WTC11 (cell line): ENCODE results near the gene LRP3.

Experiments
- CTCF ChIP-seq: fragments of 200-600 bp; IDR thresholded peaks from 2 replicates; pipeline ENCODE4 v1.8.0; 2022; ENCODE audit warnings: antibody characterized with exemption
- TEAD4 ChIP-seq: sonication (generic); formaldehyde crosslinking; IDR thresholded peaks from 2 replicates; pipeline ENCODE4 v1.8.0; 2022; ENCODE audit warnings: mild to moderate bottlenecking, missing genetic modification reagents

- no peak for TF ChIP-seq TEAD4 (CRISPR knock-in tag)
- TF ChIP-seq CTCF, result no peak; the same call in 1 of the 2 replicates
Observed at GRCh38 chr19:33192010-33192409, 2.1 kb upstream of the LRP3 start.
